ENCODE results near the gene AOPEP.

The AOPEP gene

GRCh38 chr9:95105519-95106287, 379.2 kb downstream of the AOPEP start:
- DNase-seq = no peak

GRCh38 chr9:95107001-95107749, 380.7 kb downstream of the AOPEP start:
- DNase-seq = no peak

- DNase-seq = no peak
Measured at GRCh38 chr9:95107976-95108375, 381.5 kb downstream of the AOPEP start.

GRCh38 chr9:95108777-95109176, 382.3 kb downstream of the AOPEP start:
- no peak for DNase-seq

GRCh38 chr9:95109456-95109855, 383.0 kb downstream of the AOPEP start:
- DNase-seq = no peak

- DNase-seq = no peak
Measured at GRCh38 chr9:95110921-95111525, 384.5 kb downstream of the AOPEP start.

- DNase-seq = no peak
Measured at GRCh38 chr9:95111716-95112115, 385.2 kb downstream of the AOPEP start.

GRCh38 chr9:95112436-95113280, 386.2 kb downstream of the AOPEP start:
- DNase-seq = no peak

- no peak for DNase-seq
Measured at GRCh38 chr9:95115104-95115503, 388.6 kb downstream of the AOPEP start.

- no peak for DNase-seq
Measured at GRCh38 chr9:95116002-95116807, 389.7 kb downstream of the AOPEP start.

GRCh38 chr9:95116808-95117204, 390.3 kb downstream of the AOPEP start:
- DNase-seq = no peak

- no peak for DNase-seq
Measured at GRCh38 chr9:95118596-95118995, 392.1 kb downstream of the AOPEP start.

- no peak for DNase-seq
Measured at GRCh38 chr9:95120781-95121370, 394.4 kb downstream of the AOPEP start.

- no peak for DNase-seq
Measured at GRCh38 chr9:95124582-95125367, 398.3 kb downstream of the AOPEP start.

- DNase-seq = no peak
Measured at GRCh38 chr9:95125652-95126051, 399.2 kb downstream of the AOPEP start.

GRCh38 chr9:95126739-95127138, 400.2 kb downstream of the AOPEP start:
- DNase-seq = no peak

GRCh38 chr9:95127249-95128176, 401.0 kb downstream of the AOPEP start:
- DNase-seq = peak; percentile 44 to 85

- no peak for DNase-seq
Measured at GRCh38 chr9:95128177-95128524, 401.7 kb downstream of the AOPEP start.

GRCh38 chr9:95129476-95130291, 403.2 kb downstream of the AOPEP start:
- DNase-seq = no peak

Data from inflammatory macrophage treated with lipopolysaccharide for 1 hour (primary cell).